ENCODE results near the gene DGKZ.

GRCh38 chr11:46327829-46328228 is 19.4 kb upstream of the DGKZ start:
- no peak for TF ChIP-seq CTCF (IDR thresholded peaks at IDR 0.05)
- no peak for TF ChIP-seq POLR2A (IDR thresholded peaks at IDR 0.05)
